Central memory CD8-positive, alpha-beta T cell (primary cell): ENCODE data around the gene RNF126.
"Not testable (repeated sequence)": the region's sequence is repeated elsewhere in the genome, so short reads cannot be mapped to it uniquely, and the experiment has no call there.

Source experiments
- ATAC-seq: fragments of 150-1000 bp; cut with Tn5 transposase; replicated peaks from 2 replicates; pipeline ENCODE4 v1.10.0; 2022; ENCODE audit warnings: mild to moderate bottlenecking, moderate FRiP score, moderate number of reproducible peaks; ENCODE audit not compliant: poor library complexity, severe bottlenecking; ENCODE audit errors: extremely low read depth
- DNase-seq, 2 donors: peaks; one replicate each; pipeline ENCODE4 v3.0.0; 2021; ENCODE audit warnings: low spot score in 2 of 2
- H3K27ac Mint-ChIP-seq: one replicate; pipeline ENCODE4 v1.8.0; 2022; ENCODE audit warnings: low read depth, mild to moderate bottlenecking, moderate library complexity, mixed read lengths
- H3K27me3 Mint-ChIP-seq: one replicate; pipeline ENCODE4 v1.8.0; 2022; ENCODE audit warnings: mixed read lengths
- H3K36me3 Mint-ChIP-seq: one replicate; pipeline ENCODE4 v1.8.0; 2022; ENCODE audit warnings: mild to moderate bottlenecking, moderate library complexity, mixed read lengths; ENCODE audit not compliant: insufficient read depth
- H3K4me1 Mint-ChIP-seq: one replicate; pipeline ENCODE4 v1.8.0; 2022; ENCODE audit warnings: mixed read lengths
- H3K4me3 Mint-ChIP-seq: one replicate; pipeline ENCODE4 v1.8.0; 2022; ENCODE audit warnings: mild to moderate bottlenecking, moderate library complexity, mixed read lengths
- H3K9me3 Mint-ChIP-seq: one replicate; pipeline ENCODE4 v1.8.0; 2022; ENCODE audit warnings: mixed read lengths

The RNF126 gene

GRCh38 chr19:680287-681028 lies 17.4 kb upstream of the RNF126 start:
- ATAC-seq (peak; percentile 79), DNase-seq (peak; percentile 92 to 96)
- Mint-ChIP-seq H3K27me3 (peaks cover 3% of the 10 kb centered on the region), H3K9me3 (no peaks in the 10 kb centered on the region), H3K27ac (peak overlapping the region; percentile 83), H3K4me1 (peaks cover 6% of the 10 kb centered on the region), H3K4me3 (peak overlapping the region; percentile 69), H3K36me3 (no peaks in the 10 kb centered on the region)

- no peak overlapping the region for H3K27ac Mint-ChIP-seq
- H3K36me3 Mint-ChIP-seq: no peaks in the 10 kb centered on the region
- H3K4me1 Mint-ChIP-seq: peaks cover 6% of the 10 kb centered on the region
- peaks cover 11% of the 10 kb centered on the region for H3K27me3 Mint-ChIP-seq
- peak overlapping the region; percentile 69 for H3K4me3 Mint-ChIP-seq
- no peaks in the 10 kb centered on the region for H3K9me3 Mint-ChIP-seq
- DNase-seq (no peak), ATAC-seq (no peak)
These were observed 16.6 kb upstream of the RNF126 start for GRCh38 chr19:679418-680286.

GRCh38 chr19:678791-679388 lies 15.9 kb upstream of the RNF126 start:
- H3K4me1 Mint-ChIP-seq: peaks cover 6% of the 10 kb centered on the region
- no peaks in the 10 kb centered on the region for H3K36me3 Mint-ChIP-seq
- H3K27me3 Mint-ChIP-seq: peaks cover 14% of the 10 kb centered on the region
- H3K27ac Mint-ChIP-seq: no peak overlapping the region
- H3K4me3 Mint-ChIP-seq: peak overlapping the region; percentile 69
- no peak for ATAC-seq
- DNase-seq: no peak
- no peaks in the 10 kb centered on the region for H3K9me3 Mint-ChIP-seq

GRCh38 chr19:677601-678436 lies 14.8 kb upstream of the RNF126 start:
- no peak for DNase-seq
- no peaks in the 10 kb centered on the region for H3K36me3 Mint-ChIP-seq

GRCh38 chr19:677201-677600 lies 14.2 kb upstream of the RNF126 start:
- H3K4me1 Mint-ChIP-seq: peaks cover 6% of the 10 kb centered on the region
- H3K9me3 Mint-ChIP-seq: no peaks in the 10 kb centered on the region
- H3K27ac Mint-ChIP-seq: no peak overlapping the region
- no peak for DNase-seq
- H3K4me3 Mint-ChIP-seq: no peak overlapping the region
- ATAC-seq: no peak
- H3K27me3 Mint-ChIP-seq: peaks cover 22% of the 10 kb centered on the region
- no peaks in the 10 kb centered on the region for H3K36me3 Mint-ChIP-seq

More at GRCh38 chr19:677601-678436, 14.8 kb upstream of the RNF126 start:
- Mint-ChIP-seq H3K27me3 (peaks cover 22% of the 10 kb centered on the region), H3K27ac (no peak overlapping the region), H3K9me3 (no peaks in the 10 kb centered on the region), H3K4me1 (peaks cover 6% of the 10 kb centered on the region), H3K4me3 (peak overlapping the region; percentile 61)
- no peak for ATAC-seq

GRCh38 chr19:676339-677105 lies 13.5 kb upstream of the RNF126 start, which contains the start of gene FSTL3:
Gene FSTL3, plus strand, starts transcription at chr19:676392. Its CDS starts 32 bp downstream, at chr19:676424.
- Mint-ChIP-seq H3K27ac (no peak within 1 kb of the TSS), H3K4me3 (peak within 1 kb of the TSS; percentile 25), H3K27me3 (peaks cover 22% of the 10 kb centered on the region), H3K36me3 (no peaks in the 10 kb centered on the region), H3K9me3 (no peaks in the 10 kb centered on the region), H3K4me1 (peaks cover 6% of the 10 kb centered on the region)
- no peak for DNase-seq
- no peak for ATAC-seq

GRCh38 chr19:676007-676338 lies 13.0 kb upstream of the RNF126 start:
- no peak overlapping the region for H3K4me3 Mint-ChIP-seq
- H3K9me3 Mint-ChIP-seq: no peaks in the 10 kb centered on the region
- no peak for DNase-seq
- no peak for ATAC-seq
- H3K27me3 Mint-ChIP-seq: peaks cover 22% of the 10 kb centered on the region
- peaks cover 6% of the 10 kb centered on the region for H3K4me1 Mint-ChIP-seq
- H3K36me3 Mint-ChIP-seq: no peaks in the 10 kb centered on the region
- H3K27ac Mint-ChIP-seq: no peak overlapping the region

GRCh38 chr19:674282-675151 lies 11.5 kb upstream of the RNF126 start:
- Mint-ChIP-seq H3K27ac (no peak overlapping the region), H3K27me3 (peaks cover 22% of the 10 kb centered on the region), H3K4me1 (no peaks in the 10 kb centered on the region), H3K4me3 (no peak overlapping the region), H3K9me3 (no peaks in the 10 kb centered on the region), H3K36me3 (no peaks in the 10 kb centered on the region)
- ATAC-seq (no peak), DNase-seq (no peak)

- Mint-ChIP-seq H3K27me3 (peaks cover 20% of the 10 kb centered on the region), H3K36me3 (no peaks in the 10 kb centered on the region), H3K27ac (no peak overlapping the region), H3K4me3 (no peak overlapping the region), H3K9me3 (no peaks in the 10 kb centered on the region), H3K4me1 (no peaks in the 10 kb centered on the region)
- DNase-seq (no peak), ATAC-seq (no peak)
These were observed 7.6 kb upstream of the RNF126 start for GRCh38 chr19:670609-671075.

GRCh38 chr19:668675-669434 lies 5.8 kb upstream of the RNF126 start:
- not testable (repeated sequence) for H3K9me3 Mint-ChIP-seq, H3K27me3 Mint-ChIP-seq, H3K27ac Mint-ChIP-seq, DNase-seq, H3K4me3 Mint-ChIP-seq, H3K36me3 Mint-ChIP-seq, H3K4me1 Mint-ChIP-seq, ATAC-seq
